A549 (cell line): Measurements from ENCODE around the gene CDK14.

Experiments
- MYC ChIP-seq: IDR thresholded peaks from 2 replicates; pipeline ENCODE4 v1.6.1; 2012; ENCODE audit warnings: mild to moderate bottlenecking, inconsistent platforms, low read length, improper control_type of control experiment, borderline replicate concordance
- RAD21 ChIP-seq, 2 experiments: fragments of >200 bp in 1 of 2; sonication (Bioruptor Twin) in 1 of 2; formaldehyde crosslinking in 1 of 2; IDR thresholded peaks in 1 of 2; conservative IDR thresholded peaks in 1 of 2; 2 replicates in 1 of 2; 3 replicates in 1 of 2; pipeline ENCODE4 v1.6.1; 2012 to 2018; ENCODE audit warnings: inconsistent platforms in 1 of 2

DNA sequence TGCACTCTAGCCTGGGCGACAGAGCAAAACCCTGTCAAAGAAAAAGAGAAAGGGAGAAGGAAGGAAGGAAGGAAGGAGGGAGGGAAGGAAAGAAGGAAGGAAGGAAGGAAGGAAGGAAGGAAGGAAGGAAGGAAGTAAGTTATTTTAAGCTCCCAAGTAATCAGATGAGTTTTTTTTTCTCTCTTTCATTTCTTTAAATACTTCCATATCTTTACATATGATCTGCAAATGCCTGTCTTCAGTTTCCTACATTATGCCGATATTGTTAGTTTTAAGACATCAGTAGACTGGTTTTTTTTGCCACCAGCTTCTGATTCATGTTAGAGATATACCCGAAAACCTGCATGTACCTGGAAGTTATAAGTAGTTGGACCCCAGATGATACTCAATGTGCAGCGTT, 495.5 kb downstream of the CDK14 start:
- TF ChIP-seq MYC (no peak), RAD21 (conservative IDR thresholded peaks at IDR 0.05 in 1 of 2, IDR thresholded peaks at IDR 0.05 in 1 of 2) (no peak)
